Spleen (tissue), 13 donors: ENCODE results near the gene ADAM10. TPM values are rescaled to one million over a fixed set of nuclear protein-coding genes. Genes with fewer than 3 reads are reported as not detected.

Source experiments
- DNase-seq: peaks from one replicate; pipeline ENCODE4 v3.0.0-alpha.2; 2020
- H3K27ac ChIP-seq, 8 donors: fragments of 200-600 bp; sonication (generic) in 7 of 8; 1 replicate in 4 of 8; 2 replicates in 4 of 8; pipeline versions ENCODE4 v1.5.0 to v1.8.0; 2016 to 2021; ENCODE audit warnings: inconsistent platforms in 4 of 8, mild to moderate bottlenecking in 4 of 8, moderate library complexity in 1 of 8
- H3K27me3 ChIP-seq, 7 donors: fragments of 200-600 bp; sonication (generic) in 6 of 7; replicated peaks in 1 of 7; 1 replicate in 4 of 7; 2 replicates in 3 of 7; pipeline versions ENCODE4 v1.5.0 to v1.8.0; 2016 to 2021; ENCODE audit warnings: inconsistent platforms in 3 of 7, mild to moderate bottlenecking in 1 of 7
- H3K36me3 ChIP-seq, 6 donors: fragments of 200-600 bp; sonication (generic) in 5 of 6; 1 replicate in 4 of 6; 2 replicates in 2 of 6; pipeline versions ENCODE4 v1.5.0 to v1.8.0; 2016 to 2021; ENCODE audit warnings: inconsistent platforms in 2 of 6
- H3K4me1 ChIP-seq, 6 donors: fragments of 200-600 bp; sonication (generic) in 5 of 6; 1 replicate in 3 of 6; 2 replicates in 3 of 6; pipeline versions ENCODE4 v1.5.0 to v1.8.0; 2016 to 2021; ENCODE audit warnings: inconsistent platforms in 3 of 6
- H3K4me3 ChIP-seq, 8 donors: fragments of 200-600 bp; sonication (generic) in 7 of 8; 1 replicate in 4 of 8; 2 replicates in 4 of 8; pipeline versions ENCODE4 v1.5.0 to v1.8.0; 2016 to 2021; ENCODE audit warnings: inconsistent platforms in 4 of 8, mild to moderate bottlenecking in 4 of 8, moderate library complexity in 2 of 8
- H3K9me3 ChIP-seq, 8 donors: fragments of 200-600 bp; sonication (generic) in 7 of 8; 1 replicate in 4 of 8; 2 replicates in 4 of 8; pipeline versions ENCODE4 v1.5.0 to v1.8.0; 2016 to 2021; ENCODE audit warnings: inconsistent platforms in 4 of 8
- POLR2A ChIP-seq, 3 donors: fragments of 450-650 bp; IDR thresholded peaks; one replicate each; pipeline ENCODE4 v1.5.1; 2017; ENCODE audit warnings: antibody characterized with exemption in 3 of 3, mild to moderate bottlenecking in 1 of 3
- POLR2AphosphoS5 ChIP-seq, 3 donors: sonication (generic); formaldehyde crosslinking; IDR thresholded peaks; one replicate each; pipeline ENCODE4 v1.5.1; 2017; ENCODE audit warnings: antibody characterized with exemption in 3 of 3
- WGBS, 5 donors: extraction: QIAGEN DNeasy Blood & Tissue Kit in 3 of 5; methylation state at CpG; one replicate each; pipeline versions ENCODE4 v1.1.5 to v1.1.7; 2013 to 2018; 5-methylcytosine and 5-hydroxymethylcytosine counted together
- intact Hi-C: fragments of 100-400 bp; cut with DNase I; formaldehyde crosslinking; loops from one replicate; pipeline ENCODE4 v1.15.0; 2023; ENCODE audit warnings: low total_unique reads
- long read RNA-seq, 2 donors: transcript quantifications; one replicate each; lab custom pipeline, GENCODE V29; 2026
- polyA plus RNA-seq, 3 donors: library from polyadenylated mRNA; stranded (reverse); fragments of 200-250 nt; gene quantifications; one replicate each; pipeline ENCODE4 v1.2.1, GENCODE V29; 2013
- total RNA-seq, 7 donors: library from RNA; depleted of rRNA in 3 of 7; stranded (reverse); fragments of >200 nt in 3 of 7; fragmentation: NEBNext Ultra II Directional in 4 of 7; extraction: Animal tissue kit (Norgen Biotek cat#: 25700) in 4 of 7; gene quantifications; one replicate each; pipeline versions ENCODE4 v1.1.0 to v1.2.1, GENCODE V29; 2016 to 2021
- TF ChIP-seq, protein P1 (sequence below), 11 experiments: fragments of 200-600 bp in 7 of 11; fragments of 450-650 bp in 4 of 11; sonication (generic) in 4 of 11; IDR thresholded peaks in 8 of 11; conservative IDR thresholded peaks in 3 of 11; 1 replicate in 7 of 11; 2 replicates in 4 of 11; pipeline versions ENCODE4 v1.4.0 to v1.8.0; 2016 to 2021; ENCODE audit warnings: antibody characterized with exemption in 11 of 11, inconsistent platforms in 4 of 11, mild to moderate bottlenecking in 1 of 11
- donor health status: healthy with polysubstance abuse.
- donor health status: DM: no; HTN: no; CAD: no; lungs with moderate emphysema.
- donor health status: DM: no; HTN: no; CAD: no.
- donor health status: Bipolar disorder and iron deficiency.
- donor health status: healthy.
- donor health status: DM: no; HTN: no; CAD: no.
- donor health status: DM: yes; HTN: yes; CAD: no.

ADAM10 gene, protein sequence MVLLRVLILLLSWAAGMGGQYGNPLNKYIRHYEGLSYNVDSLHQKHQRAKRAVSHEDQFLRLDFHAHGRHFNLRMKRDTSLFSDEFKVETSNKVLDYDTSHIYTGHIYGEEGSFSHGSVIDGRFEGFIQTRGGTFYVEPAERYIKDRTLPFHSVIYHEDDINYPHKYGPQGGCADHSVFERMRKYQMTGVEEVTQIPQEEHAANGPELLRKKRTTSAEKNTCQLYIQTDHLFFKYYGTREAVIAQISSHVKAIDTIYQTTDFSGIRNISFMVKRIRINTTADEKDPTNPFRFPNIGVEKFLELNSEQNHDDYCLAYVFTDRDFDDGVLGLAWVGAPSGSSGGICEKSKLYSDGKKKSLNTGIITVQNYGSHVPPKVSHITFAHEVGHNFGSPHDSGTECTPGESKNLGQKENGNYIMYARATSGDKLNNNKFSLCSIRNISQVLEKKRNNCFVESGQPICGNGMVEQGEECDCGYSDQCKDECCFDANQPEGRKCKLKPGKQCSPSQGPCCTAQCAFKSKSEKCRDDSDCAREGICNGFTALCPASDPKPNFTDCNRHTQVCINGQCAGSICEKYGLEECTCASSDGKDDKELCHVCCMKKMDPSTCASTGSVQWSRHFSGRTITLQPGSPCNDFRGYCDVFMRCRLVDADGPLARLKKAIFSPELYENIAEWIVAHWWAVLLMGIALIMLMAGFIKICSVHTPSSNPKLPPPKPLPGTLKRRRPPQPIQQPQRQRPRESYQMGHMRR
- total RNA-seq (100 to 1,000 TPM; 115 to 205 (median 161) TPM), polyA plus RNA-seq (10 to 100 TPM in 2 of 3 donors, 1 to 10 TPM in 1; 7.6 to 12.1 (median 11.1) TPM)
- long read RNA-seq, donor 1, full-length matches to known transcripts = 7 of 14 reads
- long read RNA-seq, donor 1, partial matches to known transcripts = 7 of 14 reads
- long read RNA-seq, donor 1, other reads (novel, unspliced or antisense) = 0 of 14 reads
- long read RNA-seq, donor 2, full-length matches to known transcripts = 12 of 12 reads
- long read RNA-seq, donor 2, partial matches to known transcripts = 0 of 12 reads
- long read RNA-seq, donor 2, other reads (novel, unspliced or antisense) = 0 of 12 reads

DNA sequence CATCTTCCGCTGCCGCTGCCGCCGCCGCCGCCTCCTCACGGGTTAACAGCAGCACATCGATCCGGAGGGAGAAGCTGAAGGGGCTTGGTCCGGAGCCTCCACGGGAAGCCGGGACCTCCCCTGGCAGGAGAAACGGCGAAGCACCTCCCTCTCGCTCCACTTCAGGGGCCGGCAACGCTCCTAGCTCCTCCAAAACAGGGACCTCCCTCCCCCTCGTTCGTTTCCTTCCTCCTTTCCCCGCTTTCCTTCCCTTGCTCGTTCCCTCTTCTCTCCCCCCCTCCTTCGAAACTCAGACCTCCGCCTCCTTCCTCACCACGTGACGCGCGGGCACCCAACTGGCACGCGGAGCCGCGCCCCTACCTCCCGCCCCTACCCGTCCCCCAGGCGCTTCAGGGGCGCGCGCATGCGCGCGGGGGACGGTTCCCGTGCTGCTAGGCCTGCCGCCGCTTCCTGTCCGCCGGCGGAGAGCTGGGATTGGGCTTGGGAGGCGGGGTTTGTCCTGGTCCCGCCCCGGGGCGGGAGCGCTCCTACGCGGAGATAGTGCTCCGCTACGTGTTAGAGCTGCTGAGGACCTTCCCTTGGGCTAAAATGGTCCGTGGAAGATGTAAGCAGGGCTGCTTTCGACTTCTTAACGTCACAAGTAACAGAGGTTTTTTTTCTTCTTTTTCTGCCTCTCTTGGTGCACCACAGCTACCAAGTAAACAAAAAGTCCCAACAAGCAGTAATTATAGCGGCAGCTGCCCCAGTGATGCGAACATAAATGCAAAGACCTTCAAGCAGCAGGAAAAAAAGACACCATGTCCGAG is at the start of gene ADAM10:
Gene ADAM10 (minus strand): TSS at position 176 of the 806 bp plus-strand sequence. CDS start 173 bp downstream, at position 3.
- DNase-seq = peak; percentile 100
- peaks cover 14 to 52% (median 43%) of the 10 kb centered on the region in 6 donors for H3K4me1 ChIP-seq
- no peaks in the 10 kb centered on the region for H3K27me3 ChIP-seq
- WGBS, 5 donors = 0 to 1% (median 1%) methylated on average over 54 to 62 of the region's 62 CpGs
- H3K36me3 ChIP-seq = no peaks in the 10 kb centered on the region
- intact Hi-C loops = no loop called here
- peak within 1 kb of the TSS; percentile 81 to 98 (median 98) for H3K27ac ChIP-seq
- peak in 2 of 3 donors; percentile 2 to 78 for TF ChIP-seq POLR2A (IDR thresholded peaks at IDR 0.05)
- peak; percentile 86 to 94 (median 94) for TF ChIP-seq POLR2AphosphoS5 (IDR thresholded peaks at IDR 0.05)
- TF ChIP-seq, protein P1, sequence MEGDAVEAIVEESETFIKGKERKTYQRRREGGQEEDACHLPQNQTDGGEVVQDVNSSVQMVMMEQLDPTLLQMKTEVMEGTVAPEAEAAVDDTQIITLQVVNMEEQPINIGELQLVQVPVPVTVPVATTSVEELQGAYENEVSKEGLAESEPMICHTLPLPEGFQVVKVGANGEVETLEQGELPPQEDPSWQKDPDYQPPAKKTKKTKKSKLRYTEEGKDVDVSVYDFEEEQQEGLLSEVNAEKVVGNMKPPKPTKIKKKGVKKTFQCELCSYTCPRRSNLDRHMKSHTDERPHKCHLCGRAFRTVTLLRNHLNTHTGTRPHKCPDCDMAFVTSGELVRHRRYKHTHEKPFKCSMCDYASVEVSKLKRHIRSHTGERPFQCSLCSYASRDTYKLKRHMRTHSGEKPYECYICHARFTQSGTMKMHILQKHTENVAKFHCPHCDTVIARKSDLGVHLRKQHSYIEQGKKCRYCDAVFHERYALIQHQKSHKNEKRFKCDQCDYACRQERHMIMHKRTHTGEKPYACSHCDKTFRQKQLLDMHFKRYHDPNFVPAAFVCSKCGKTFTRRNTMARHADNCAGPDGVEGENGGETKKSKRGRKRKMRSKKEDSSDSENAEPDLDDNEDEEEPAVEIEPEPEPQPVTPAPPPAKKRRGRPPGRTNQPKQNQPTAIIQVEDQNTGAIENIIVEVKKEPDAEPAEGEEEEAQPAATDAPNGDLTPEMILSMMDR (IDR thresholded peaks at IDR 0.05 in 8 of 11, conservative IDR thresholded peaks at IDR 0.05 in 3 of 11) = peak in 3 of 11 experiments; percentile 16 to 45 (median 28)
- H3K9me3 ChIP-seq = no peaks in the 10 kb centered on the region
- H3K4me3 ChIP-seq = peak within 1 kb of the TSS; percentile 89 to 100 (median 94)

DNA sequence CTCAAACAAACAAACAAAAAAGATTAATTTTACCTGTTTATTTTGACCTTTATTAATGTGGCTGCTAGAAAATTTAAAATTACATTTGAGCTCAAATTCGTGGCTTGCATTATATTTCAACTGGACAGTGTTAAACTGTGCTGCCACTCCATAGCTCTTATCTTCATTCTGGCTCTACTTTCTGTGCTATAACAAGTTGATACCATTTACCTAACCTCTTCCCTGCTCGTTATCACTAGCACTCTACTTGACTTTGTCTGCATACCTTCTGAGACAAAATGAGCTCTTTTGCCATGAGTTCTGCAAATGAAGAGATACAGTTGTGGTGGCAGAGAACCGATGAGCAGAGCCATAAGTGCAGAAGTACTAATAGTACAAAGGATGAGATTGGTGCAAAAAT is 48.0 kb upstream of the ADAM10 start:
- Histone ChIP-seq H3K27ac (no peak overlapping the region), H3K4me1 (peaks cover 0 to 11% (median 5%) of the 10 kb centered on the region in 6 donors), H3K36me3 (peaks cover 0 to 15% (median 1%) of the 10 kb centered on the region in 6 donors), H3K27me3 (no peaks in the 10 kb centered on the region), H3K9me3 (no peaks in the 10 kb centered on the region), H3K4me3 (no peak overlapping the region)
- TF ChIP-seq POLR2A (IDR thresholded peaks at IDR 0.05) (no peak), POLR2AphosphoS5 (IDR thresholded peaks at IDR 0.05) (no peak)
- TF ChIP-seq, protein P1 (IDR thresholded peaks at IDR 0.05 in 8 of 11, conservative IDR thresholded peaks at IDR 0.05 in 3 of 11) = no peak
- intact Hi-C loops = no loop called here
- 86 to 91% (median 87%) methylated on average over 3 of the region's 3 CpGs for WGBS, 5 donors
- no peak for DNase-seq

DNA sequence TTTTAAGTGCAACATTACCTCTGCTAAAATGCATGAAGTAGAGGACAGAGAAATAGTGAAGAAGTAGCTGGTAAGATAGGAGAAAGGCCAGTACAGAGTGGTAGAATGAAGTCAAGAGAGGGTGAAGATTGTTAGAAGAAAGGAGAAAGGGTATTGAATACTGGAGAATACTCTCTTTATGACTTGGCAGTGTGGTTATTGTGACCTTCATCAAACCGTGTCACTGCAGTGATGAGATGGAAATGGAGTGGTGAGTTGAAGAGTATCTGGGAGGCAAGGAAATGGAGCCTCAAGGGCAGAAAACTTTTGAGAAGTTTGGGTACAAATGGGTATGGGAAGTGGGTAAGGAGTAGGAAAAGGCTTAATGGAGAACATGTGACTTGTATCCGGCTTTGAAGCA is 46.3 kb upstream of the ADAM10 start:
- Histone ChIP-seq H3K4me1 (peaks cover 0 to 11% (median 5%) of the 10 kb centered on the region in 6 donors), H3K27me3 (no peaks in the 10 kb centered on the region), H3K9me3 (no peaks in the 10 kb centered on the region), H3K36me3 (peaks cover 0 to 20% (median 0%) of the 10 kb centered on the region in 6 donors), H3K27ac (peak overlapping the region in 2 of 8 donors; percentile 4 to 23), H3K4me3 (no peak overlapping the region)
- 52 to 73% (median 63%) methylated on average over 2 of the region's 2 CpGs for WGBS, 5 donors
- intact Hi-C loops = no loop called here
- DNase-seq = no peak
- TF ChIP-seq POLR2A (IDR thresholded peaks at IDR 0.05) (no peak), POLR2AphosphoS5 (IDR thresholded peaks at IDR 0.05) (no peak)
- TF ChIP-seq, protein P1 (IDR thresholded peaks at IDR 0.05 in 8 of 11, conservative IDR thresholded peaks at IDR 0.05 in 3 of 11) = no peak
